ENCODE measurements around the gene NCS1.

DNA sequence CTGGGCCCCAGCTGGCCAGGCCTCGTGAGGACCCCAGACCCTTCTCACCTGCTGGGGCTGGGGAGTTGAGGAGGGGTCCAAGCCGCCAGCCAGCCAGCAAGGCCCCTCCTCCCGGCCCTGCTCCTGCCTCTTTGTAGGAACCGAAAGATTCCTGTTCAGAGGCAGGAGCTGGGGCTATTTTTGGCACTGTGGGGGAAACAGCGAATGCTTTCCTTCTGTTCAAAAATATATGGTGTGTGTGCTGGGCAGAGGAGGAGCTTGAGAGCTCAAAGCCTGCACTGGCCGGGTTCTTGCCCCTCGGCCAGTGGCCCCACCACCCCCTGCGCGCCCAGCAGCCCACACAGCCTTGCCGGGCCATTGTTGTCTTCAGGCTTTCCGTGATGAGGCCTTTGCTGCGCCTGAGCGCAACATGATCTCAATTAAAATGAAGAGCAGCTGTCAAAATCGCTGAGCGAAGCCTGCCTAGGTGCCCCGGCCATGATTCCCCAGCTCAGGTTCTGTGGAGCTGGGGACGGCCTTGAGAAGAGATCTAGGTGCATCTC lies 13.4 kb downstream of the NCS1 start:
- no peak for TF ChIP-seq POLR2AphosphoS5 (IDR thresholded peaks at IDR 0.05)
- TF ChIP-seq, protein P1, sequence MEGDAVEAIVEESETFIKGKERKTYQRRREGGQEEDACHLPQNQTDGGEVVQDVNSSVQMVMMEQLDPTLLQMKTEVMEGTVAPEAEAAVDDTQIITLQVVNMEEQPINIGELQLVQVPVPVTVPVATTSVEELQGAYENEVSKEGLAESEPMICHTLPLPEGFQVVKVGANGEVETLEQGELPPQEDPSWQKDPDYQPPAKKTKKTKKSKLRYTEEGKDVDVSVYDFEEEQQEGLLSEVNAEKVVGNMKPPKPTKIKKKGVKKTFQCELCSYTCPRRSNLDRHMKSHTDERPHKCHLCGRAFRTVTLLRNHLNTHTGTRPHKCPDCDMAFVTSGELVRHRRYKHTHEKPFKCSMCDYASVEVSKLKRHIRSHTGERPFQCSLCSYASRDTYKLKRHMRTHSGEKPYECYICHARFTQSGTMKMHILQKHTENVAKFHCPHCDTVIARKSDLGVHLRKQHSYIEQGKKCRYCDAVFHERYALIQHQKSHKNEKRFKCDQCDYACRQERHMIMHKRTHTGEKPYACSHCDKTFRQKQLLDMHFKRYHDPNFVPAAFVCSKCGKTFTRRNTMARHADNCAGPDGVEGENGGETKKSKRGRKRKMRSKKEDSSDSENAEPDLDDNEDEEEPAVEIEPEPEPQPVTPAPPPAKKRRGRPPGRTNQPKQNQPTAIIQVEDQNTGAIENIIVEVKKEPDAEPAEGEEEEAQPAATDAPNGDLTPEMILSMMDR (IDR thresholded peaks at IDR 0.05): no peak

Data from esophagus muscularis mucosa (tissue), 3 donors.